Astrocyte of the hippocampus (primary cell): ENCODE data around the gene PCYT1A.
"Not testable (repeated sequence)": the region's sequence is repeated elsewhere in the genome, so short reads cannot be mapped to it uniquely, and the experiment has no call there.

Source experiments
- DNase-seq: peaks from one replicate; pipeline ENCODE4 v3.0.0; 2011; ENCODE audit warnings: low read depth, low spot score

The PCYT1A gene

DNA sequence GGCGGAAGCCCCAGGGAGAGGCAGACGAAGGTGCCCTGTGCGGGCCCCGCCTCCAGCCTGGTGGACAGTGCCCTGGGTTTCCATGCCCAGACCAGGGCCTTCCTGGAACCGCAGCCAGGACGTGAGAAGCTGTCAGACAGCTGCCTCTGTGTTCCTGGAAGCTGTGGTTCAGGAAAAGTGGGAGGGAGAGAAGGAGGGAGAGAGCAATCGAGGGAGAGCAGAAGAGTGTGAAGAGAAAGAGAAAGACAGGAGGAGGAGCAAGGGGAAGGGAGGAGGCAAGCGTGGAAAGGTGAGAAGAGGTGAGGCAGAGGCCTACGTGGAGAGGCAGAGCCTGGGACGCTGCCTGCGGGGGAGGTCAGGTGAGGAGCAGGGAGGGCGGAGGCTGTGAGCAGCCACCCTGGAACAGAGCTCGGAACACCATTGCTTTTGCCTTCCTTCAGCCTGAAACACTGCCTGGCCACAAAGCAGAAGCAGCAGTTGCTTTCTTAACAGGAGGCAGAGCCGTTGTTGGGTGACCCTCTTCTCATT lies 94.9 kb downstream of the PCYT1A start:
- no peak for DNase-seq

- no peak for DNase-seq
Observed at GRCh38 chr3:196192036-196192523, 95.4 kb downstream of the PCYT1A start.

GRCh38 chr3:196189566-196190347 lies 97.8 kb downstream of the PCYT1A start:
- no peak for DNase-seq

GRCh38 chr3:196186651-196187573 lies 100.6 kb downstream of the PCYT1A start:
- no peak for DNase-seq

- no peak for DNase-seq
Observed at GRCh38 chr3:196184881-196185280, 102.6 kb downstream of the PCYT1A start.

GRCh38 chr3:196184169-196184432 lies 103.4 kb downstream of the PCYT1A start:
- not testable (repeated sequence) for DNase-seq

DNA sequence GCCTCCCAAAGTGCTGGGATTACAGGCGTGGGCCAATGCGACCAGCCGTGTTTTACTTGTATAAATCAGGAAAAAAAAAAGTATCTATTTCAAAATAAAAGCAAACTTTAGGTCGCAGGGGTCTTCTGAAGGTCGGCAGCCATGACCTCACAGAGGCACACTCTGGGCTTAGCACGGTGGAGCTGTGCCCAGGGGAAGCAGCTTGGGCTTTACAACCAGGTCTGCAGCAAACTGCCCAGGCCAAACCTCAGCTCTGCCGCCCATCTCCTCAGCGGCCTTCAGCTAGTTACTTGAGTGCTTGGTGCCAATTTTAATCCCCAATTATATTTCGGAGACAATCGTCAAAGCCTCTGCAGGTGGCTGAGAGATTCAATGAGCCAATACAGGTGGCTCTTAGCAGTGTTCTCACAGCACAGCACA lies 106.4 kb downstream of the PCYT1A start:
- no peak for DNase-seq

DNA sequence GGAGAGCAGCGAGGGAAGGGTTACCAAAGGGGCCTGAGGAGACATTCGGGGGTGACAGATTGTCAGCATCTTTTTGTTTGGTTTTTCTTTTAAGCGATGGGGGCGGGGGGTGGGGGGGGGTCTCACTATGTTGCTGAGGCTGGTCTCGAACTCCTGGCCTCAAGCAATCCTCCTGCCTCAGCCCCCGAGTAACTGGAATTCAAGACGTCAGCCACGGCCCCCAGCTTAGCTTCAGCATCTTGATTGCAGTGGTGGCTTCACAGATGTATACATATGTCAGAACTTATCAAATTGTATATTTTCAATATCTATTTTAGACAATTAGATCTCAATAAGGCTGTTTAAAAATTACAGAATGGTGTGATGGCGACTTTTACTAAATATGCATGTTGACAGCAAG lies 107.2 kb downstream of the PCYT1A start:
- DNase-seq: no peak
